ENCODE data around the gene SSH2. TPM values are rescaled to one million over a fixed set of nuclear protein-coding genes. Genes with fewer than 3 reads are reported as not detected.

The SSH2 gene
- total RNA-seq, 1 donor from 2014 or later: 72.0 TPM

DNA sequence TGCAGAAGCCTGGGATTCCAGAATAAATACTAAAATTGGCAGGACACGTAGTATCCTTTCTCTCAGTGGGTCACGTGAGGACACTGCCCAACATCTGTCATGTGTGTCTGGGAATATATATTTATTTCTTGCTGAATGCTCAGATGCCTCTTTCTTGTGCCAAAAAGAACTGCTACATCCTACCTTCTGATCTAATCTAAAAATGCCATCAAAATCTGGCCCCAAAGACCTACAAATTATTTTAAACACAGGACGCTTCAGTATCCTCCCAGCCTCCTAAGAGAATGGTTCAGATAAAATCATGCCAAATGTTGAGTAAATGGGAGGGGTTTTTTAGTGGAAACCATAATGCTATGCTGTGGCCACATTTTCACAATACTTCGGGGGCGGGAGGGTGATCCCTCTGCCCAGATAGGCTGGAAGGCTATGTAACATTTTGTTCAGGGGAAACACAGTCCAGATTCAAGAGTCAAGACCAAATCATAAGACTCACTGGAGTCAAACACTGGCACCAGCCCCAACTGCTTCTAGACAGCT lies 284.4 kb downstream of the SSH2 start:
- Histone ChIP-seq H3K36me3 (peaks cover 41% of the 10 kb centered on the region), H3K9me3 (no peaks in the 10 kb centered on the region), H3K4me3 (no peak overlapping the region), H3K27ac (peak overlapping the region; percentile 84), H3K4me1 (peaks cover 55% of the 10 kb centered on the region), H3K27me3 (no peaks in the 10 kb centered on the region)
- DNase-seq (peak; percentile 73), ATAC-seq (peak; percentile 83)
- intact Hi-C loops (cut with DNase I): no loop called here
- no peak for TF ChIP-seq CTCF (IDR thresholded peaks at IDR 0.05)

- no peaks in the 10 kb centered on the region for H3K27me3 ChIP-seq
- H3K36me3 ChIP-seq: peaks cover 25% of the 10 kb centered on the region
- ATAC-seq (no peak), DNase-seq (no peak)
- no peak for TF ChIP-seq CTCF (IDR thresholded peaks at IDR 0.05)
- peak overlapping the region; percentile 84 for H3K27ac ChIP-seq
- intact Hi-C loops (cut with DNase I): no loop called here
- no peak overlapping the region for H3K4me3 ChIP-seq
- peaks cover 72% of the 10 kb centered on the region for H3K4me1 ChIP-seq
- no peaks in the 10 kb centered on the region for H3K9me3 ChIP-seq
Measured at GRCh38 chr17:29643817-29644160, 286.2 kb downstream of the SSH2 start.

GRCh38 chr17:29642171-29642611 lies 287.8 kb downstream of the SSH2 start:
- no peak for TF ChIP-seq CTCF (IDR thresholded peaks at IDR 0.05)
- Histone ChIP-seq H3K27ac (peak overlapping the region; percentile 84), H3K36me3 (peaks cover 9% of the 10 kb centered on the region), H3K27me3 (no peaks in the 10 kb centered on the region), H3K9me3 (no peaks in the 10 kb centered on the region), H3K4me1 (peaks cover 72% of the 10 kb centered on the region), H3K4me3 (no peak overlapping the region)
- ATAC-seq (no peak), DNase-seq (no peak)
- intact Hi-C loops (cut with DNase I): no loop called here

- DNase-seq (no peak), ATAC-seq (peak; percentile 43)
- H3K27me3 ChIP-seq: no peaks in the 10 kb centered on the region
- TF ChIP-seq CTCF (IDR thresholded peaks at IDR 0.05): no peak
- H3K4me1 ChIP-seq: peaks cover 67% of the 10 kb centered on the region
- H3K27ac ChIP-seq: peak overlapping the region; percentile 84
- H3K9me3 ChIP-seq: no peaks in the 10 kb centered on the region
- peaks cover 6% of the 10 kb centered on the region for H3K36me3 ChIP-seq
- intact Hi-C loops (cut with DNase I): no loop called here
- H3K4me3 ChIP-seq: no peak overlapping the region
Measured at GRCh38 chr17:29640981-29641642, 288.9 kb downstream of the SSH2 start.

- H3K36me3 ChIP-seq: peaks cover 13% of the 10 kb centered on the region
- peak overlapping the region; percentile 84 for H3K27ac ChIP-seq
- intact Hi-C loops (cut with DNase I): no loop called here
- H3K4me1 ChIP-seq: peaks cover 64% of the 10 kb centered on the region
- H3K4me3 ChIP-seq: no peak overlapping the region
- H3K27me3 ChIP-seq: no peaks in the 10 kb centered on the region
- no peak for TF ChIP-seq CTCF (IDR thresholded peaks at IDR 0.05)
- no peaks in the 10 kb centered on the region for H3K9me3 ChIP-seq
- DNase-seq (no peak), ATAC-seq (no peak)
Measured at GRCh38 chr17:29640413-29640812, 289.6 kb downstream of the SSH2 start.
